Measurements from ENCODE around the gene PLCB2. TPM values are rescaled to one million over a fixed set of nuclear protein-coding genes. Genes with fewer than 3 reads are reported as not detected.

The PLCB2 gene
- total RNA-seq, 4 donors from 2014 or later: 0.34 to 3.0 (median 2.0) TPM

- WGBS: 83% methylated on average over 6 of the region's 9 CpGs
- Histone ChIP-seq H3K36me3 (peaks cover 5% of the 10 kb centered on the region), H3K27me3 (peaks cover 2% of the 10 kb centered on the region), H3K4me1 (peaks cover 11% of the 10 kb centered on the region), H3K4me3 (no peak overlapping the region), H3K27ac (no peak overlapping the region), H3K9me3 (no peaks in the 10 kb centered on the region)
- no peak for DNase-seq (ENCODE audit: low spot score in 2 of 2)
- TF ChIP-seq POLR2A (IDR thresholded peaks at IDR 0.05): no peak
- TF ChIP-seq EP300 (IDR thresholded peaks at IDR 0.05): no peak
- no peak for TF ChIP-seq CTCF (IDR thresholded peaks at IDR 0.05)
- TF ChIP-seq POLR2AphosphoS5 (IDR thresholded peaks at IDR 0.05): no peak
Observed at GRCh38 chr15:40257656-40258450, 49.9 kb downstream of the PLCB2 start.

DNA sequence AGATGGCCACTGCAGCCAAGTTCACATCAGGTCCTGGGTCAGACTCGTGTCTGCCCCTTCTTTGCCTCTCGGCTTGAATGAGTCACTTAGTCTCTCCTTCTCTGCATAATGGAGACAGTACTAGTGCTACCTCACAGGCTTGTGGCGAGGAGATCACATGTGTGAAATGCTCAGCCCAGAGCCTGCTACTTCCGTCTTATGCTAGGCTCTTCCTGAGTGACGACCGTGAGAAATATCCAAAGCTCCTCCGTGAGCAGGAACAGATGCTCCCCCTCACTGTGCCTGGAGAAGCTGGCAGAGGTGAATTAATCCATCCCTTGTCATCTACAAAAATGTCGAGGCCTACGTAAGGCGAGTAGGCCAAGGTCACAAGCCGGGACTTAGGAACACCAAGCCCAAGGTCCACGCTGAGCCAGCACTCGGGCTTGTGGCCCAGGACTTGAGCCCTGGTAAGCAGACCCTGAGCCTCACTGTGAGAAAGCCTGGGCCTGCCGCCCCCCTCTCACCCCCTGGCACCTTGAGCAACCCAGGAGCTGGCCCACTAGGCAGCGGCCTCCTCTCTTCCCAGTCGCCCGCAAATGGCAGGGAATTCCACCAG is 51.0 kb downstream of the PLCB2 start:
- TF ChIP-seq CTCF (IDR thresholded peaks at IDR 0.05) (no peak), POLR2AphosphoS5 (IDR thresholded peaks at IDR 0.05) (no peak), POLR2A (IDR thresholded peaks at IDR 0.05) (no peak), EP300 (IDR thresholded peaks at IDR 0.05) (no peak)
- H3K9me3 ChIP-seq: no peaks in the 10 kb centered on the region
- 93% methylated on average over 11 of the region's 17 CpGs for WGBS
- DNase-seq (ENCODE audit: low spot score in 2 of 2): no peak
- H3K36me3 ChIP-seq: peaks cover 5% of the 10 kb centered on the region
- no peak overlapping the region for H3K27ac ChIP-seq
- H3K4me3 ChIP-seq: no peak overlapping the region
- H3K4me1 ChIP-seq: peaks cover 22% of the 10 kb centered on the region
- peaks cover 2% of the 10 kb centered on the region for H3K27me3 ChIP-seq

DNA sequence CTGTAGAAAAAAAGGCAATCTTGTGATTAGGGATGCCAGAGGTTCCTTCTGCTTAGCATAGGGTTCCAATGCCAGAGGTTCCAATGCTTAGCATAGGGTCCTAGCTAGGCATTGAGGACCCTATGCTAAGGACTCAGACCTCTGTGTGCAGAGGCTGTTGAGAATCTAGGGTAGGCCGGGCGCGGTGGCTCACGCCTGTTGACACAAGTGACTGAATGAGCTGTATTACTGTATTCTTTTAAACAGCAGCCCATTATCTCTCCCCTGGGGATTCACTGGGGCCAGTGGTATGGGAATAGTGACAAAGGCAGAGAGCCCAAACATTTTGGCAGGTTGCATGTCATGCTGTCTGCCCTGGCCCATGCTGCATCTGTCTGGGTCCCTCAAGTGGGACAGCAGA is 52.7 kb downstream of the PLCB2 start:
- Histone ChIP-seq H3K9me3 (no peaks in the 10 kb centered on the region), H3K36me3 (peaks cover 5% of the 10 kb centered on the region), H3K27ac (no peak overlapping the region), H3K4me1 (peaks cover 30% of the 10 kb centered on the region), H3K27me3 (peaks cover 2% of the 10 kb centered on the region), H3K4me3 (no peak overlapping the region)
- no peak for TF ChIP-seq POLR2A (IDR thresholded peaks at IDR 0.05)
- no peak for TF ChIP-seq POLR2AphosphoS5 (IDR thresholded peaks at IDR 0.05)
- no peak for TF ChIP-seq CTCF (IDR thresholded peaks at IDR 0.05)
- TF ChIP-seq EP300 (IDR thresholded peaks at IDR 0.05): no peak
- WGBS: 60% methylated on average over 3 of the region's 4 CpGs
- DNase-seq (ENCODE audit: low spot score in 2 of 2): no peak

DNA sequence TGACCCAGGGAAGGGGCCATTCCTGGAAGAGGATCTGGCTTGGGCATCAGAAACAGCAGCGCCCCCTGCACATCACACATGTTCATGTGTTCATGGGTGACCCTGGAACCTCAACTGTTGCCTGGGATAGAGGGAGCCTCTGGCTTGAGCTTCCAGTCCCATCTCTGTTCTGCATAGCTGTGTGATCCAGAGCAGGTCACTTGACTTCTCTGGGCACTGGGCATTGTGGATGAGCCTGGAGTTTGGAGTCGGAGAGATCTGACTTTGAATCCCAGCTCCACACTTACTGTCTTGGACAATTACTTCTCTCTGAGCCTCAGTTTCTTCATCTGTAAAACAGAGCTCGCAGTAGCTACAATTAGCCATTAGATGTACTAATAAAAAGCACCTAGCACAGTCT is 53.3 kb downstream of the PLCB2 start:
- H3K4me1 ChIP-seq: peaks cover 36% of the 10 kb centered on the region

More for the DNA sequence above, 53.3 kb downstream of the PLCB2 start:
- Histone ChIP-seq H3K27ac (no peak overlapping the region), H3K9me3 (no peaks in the 10 kb centered on the region), H3K27me3 (peaks cover 2% of the 10 kb centered on the region), H3K4me3 (no peak overlapping the region), H3K36me3 (peaks cover 5% of the 10 kb centered on the region)
- no peak for TF ChIP-seq CTCF (IDR thresholded peaks at IDR 0.05)
- no peak for TF ChIP-seq POLR2A (IDR thresholded peaks at IDR 0.05)
- TF ChIP-seq POLR2AphosphoS5 (IDR thresholded peaks at IDR 0.05): no peak
- TF ChIP-seq EP300 (IDR thresholded peaks at IDR 0.05): no peak
- no peak for DNase-seq (ENCODE audit: low spot score in 2 of 2)
- 95% methylated on average over 3 of the region's 3 CpGs for WGBS

Measured in suprapubic skin (tissue), 4 donors.